Liver (tissue), 9 donors: ENCODE data around the gene MRPL49. TPM values are rescaled to one million over a fixed set of nuclear protein-coding genes. Genes with fewer than 3 reads are reported as not detected.

Experiments used
- DNase-seq: peaks from one replicate; pipeline ENCODE4 v3.0.0-alpha.2; 2017; ENCODE audit warnings: low spot score
- H3K27ac ChIP-seq, 2 donors: one replicate each; pipeline ENCODE4 v1.7.0; 2013; ENCODE audit warnings: inconsistent platforms in 2 of 2, low read length in 2 of 2, control low read depth in 1 of 2, low read depth in 1 of 2, mild to moderate bottlenecking in 1 of 2
- H3K27me3 ChIP-seq, 4 donors: one replicate each; pipeline versions ENCODE4 v1.6.1 to v1.7.0; 2013; ENCODE audit warnings: low read length in 3 of 4, inconsistent platforms in 1 of 4, mild to moderate bottlenecking in 1 of 4, moderate library complexity in 1 of 4; ENCODE audit not compliant: control insufficient read depth in 4 of 4, insufficient read depth in 4 of 4
- H3K36me3 ChIP-seq, 4 donors: one replicate each; pipeline versions ENCODE4 v1.6.1 to v1.7.0; 2013; ENCODE audit warnings: low read length in 3 of 4, mild to moderate bottlenecking in 3 of 4, low read depth in 1 of 4, moderate library complexity in 1 of 4; ENCODE audit not compliant: control insufficient read depth in 4 of 4, insufficient read depth in 3 of 4
- H3K4me1 ChIP-seq, 4 donors: one replicate each; pipeline versions ENCODE4 v1.6.1 to v1.7.0; 2013; ENCODE audit warnings: low read length in 3 of 4, mild to moderate bottlenecking in 3 of 4, moderate library complexity in 1 of 4; ENCODE audit not compliant: control insufficient read depth in 4 of 4, insufficient read depth in 4 of 4
- H3K4me3 ChIP-seq, 3 donors: one replicate each; pipeline versions ENCODE4 v1.6.1 to v1.7.0; 2013; ENCODE audit warnings: low read length in 3 of 3, control low read depth in 1 of 3, low read depth in 1 of 3, mild to moderate bottlenecking in 1 of 3
- H3K9ac ChIP-seq, 2 donors: one replicate each; pipeline ENCODE4 v1.7.0; 2013; ENCODE audit warnings: low read length in 2 of 2, mild to moderate bottlenecking in 2 of 2, moderate library complexity in 2 of 2, control low read depth in 1 of 2, low read depth in 1 of 2
- H3K9me3 ChIP-seq, 4 donors: one replicate each; pipeline versions ENCODE4 v1.6.1 to v1.7.0; 2013; ENCODE audit warnings: low read length in 3 of 4; ENCODE audit not compliant: control insufficient read depth in 4 of 4
- EGR1 ChIP-seq, 2 donors: IDR thresholded peaks; 2 replicates each; pipeline ENCODE4 v1.6.1; 2016 to 2018; ENCODE audit warnings: antibody characterized with exemption in 2 of 2, low read depth in 2 of 2
- FOXA1 ChIP-seq: IDR thresholded peaks from 2 replicates; pipeline ENCODE4 v1.6.1; 2016; ENCODE audit warnings: antibody characterized with exemption
- FOXA2 ChIP-seq: IDR thresholded peaks from 2 replicates; pipeline ENCODE4 v1.6.1; 2016; ENCODE audit warnings: antibody characterized with exemption
- GABPA ChIP-seq, 2 donors: IDR thresholded peaks in 1 of 2; conservative IDR thresholded peaks in 1 of 2; 2 replicates each; pipeline ENCODE4 v1.6.1; 2016; ENCODE audit warnings: antibody characterized with exemption in 2 of 2, mild to moderate bottlenecking in 1 of 2, moderate library complexity in 1 of 2
- HNF4A ChIP-seq, 2 donors: conservative IDR thresholded peaks; 2 replicates each; pipeline ENCODE4 v1.6.1; 2016; ENCODE audit warnings: antibody characterized with exemption in 2 of 2, mild to moderate bottlenecking in 2 of 2
- JUND ChIP-seq, 2 donors: IDR thresholded peaks; 2 replicates each; pipeline ENCODE4 v1.6.1; 2016; ENCODE audit warnings: antibody characterized with exemption in 2 of 2
- NR2F2 ChIP-seq: IDR thresholded peaks from 2 replicates; pipeline ENCODE4 v1.6.1; 2016; ENCODE audit warnings: antibody characterized with exemption
- RXRA ChIP-seq, 2 donors: IDR thresholded peaks; 2 replicates each; pipeline ENCODE4 v1.6.1; 2017 to 2018; ENCODE audit warnings: antibody characterized with exemption in 2 of 2, mild to moderate bottlenecking in 1 of 2
- SP1 ChIP-seq: IDR thresholded peaks from 2 replicates; pipeline ENCODE4 v1.6.1; 2018; ENCODE audit warnings: antibody characterized with exemption, mild to moderate bottlenecking
- TAF1 ChIP-seq: conservative IDR thresholded peaks from 2 replicates; pipeline ENCODE4 v1.6.1; 2016; ENCODE audit warnings: antibody characterized with exemption, mild to moderate bottlenecking
- YY1 ChIP-seq: IDR thresholded peaks from 2 replicates; pipeline ENCODE4 v1.6.1; 2016; ENCODE audit warnings: antibody characterized with exemption, mild to moderate bottlenecking
- WGBS: extraction: QIAGEN DNeasy Blood & Tissue Kit; methylation state at CpG from one replicate; pipeline ENCODE4 v1.1.7; 2013; 5-methylcytosine and 5-hydroxymethylcytosine counted together
- polyA plus RNA-seq, 2 donors: library from polyadenylated mRNA; stranded (reverse) in 1 of 2; unstranded in 1 of 2; fragments of 200-250 nt in 1 of 2; fragments of >200 nt in 1 of 2; fragmentation: Nextera tagmentation in 1 of 2; extraction: Ambion mirVana in 1 of 2; gene quantifications; one replicate each; pipeline versions ENCODE4 v1.2.1 to v1.2.3, GENCODE V29; 2013 to 2015
- total RNA-seq, 2 donors: library from RNA; depleted of rRNA; stranded (reverse); fragments of >200 nt; gene quantifications; one replicate each; pipeline ENCODE4 v1.2.3, GENCODE V29; 2014
- TF ChIP-seq, protein P1 (sequence below): IDR thresholded peaks from 2 replicates; pipeline ENCODE4 v1.6.1; 2016; ENCODE audit warnings: antibody characterized with exemption
- TF ChIP-seq, protein P2 (sequence below): fragments of 150-350 bp; IDR thresholded peaks from 2 replicates; pipeline ENCODE4 v1.5.1; 2017; ENCODE audit warnings: improper control_type of control experiment, low read depth, low read length; ENCODE audit not compliant: missing input control
- TF ChIP-seq, protein P3 (sequence below): IDR thresholded peaks from 2 replicates; pipeline ENCODE4 v1.6.1; 2016; ENCODE audit warnings: antibody characterized with exemption, mild to moderate bottlenecking
- TF ChIP-seq, protein P4 (sequence below): IDR thresholded peaks from 2 replicates; pipeline ENCODE4 v1.6.1; 2016; ENCODE audit warnings: antibody characterized with exemption
- donor health status: healthy.
- donor health status: healthy.
- donor health status: healthy.
- donor health status: healthy.
- donor health status: healthy.

MRPL49 gene
- total and polyA plus RNA-seq, 4 donors = 31.1 to 47.2 (median 35.4) TPM

DNA sequence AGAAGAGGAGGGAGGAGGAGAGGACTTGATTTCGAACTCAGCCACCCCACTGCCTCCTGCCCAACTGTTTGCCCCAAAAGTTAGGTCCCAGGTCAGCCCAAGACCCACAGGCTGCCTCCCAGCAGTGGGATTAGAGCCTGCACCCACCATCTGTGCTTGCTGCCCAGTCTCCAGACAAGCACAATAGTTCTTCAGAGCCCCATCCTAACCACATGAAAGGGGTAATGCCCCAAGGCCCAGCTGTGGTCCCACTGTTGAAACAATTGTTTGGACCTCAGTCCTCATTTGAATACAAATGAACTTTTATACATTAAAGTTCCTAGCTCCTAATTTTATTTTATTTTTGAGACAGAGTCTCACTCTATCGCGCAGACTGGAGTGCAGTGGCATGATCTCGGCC is 31.5 kb upstream of the MRPL49 start:
- no peaks in the 10 kb centered on the region for H3K9me3 ChIP-seq
- 98% methylated on average over 4 of the region's 4 CpGs for WGBS
- no peaks in the 10 kb centered on the region for H3K27me3 ChIP-seq
- H3K36me3 ChIP-seq = peaks cover 5 to 37% (median 12%) of the 10 kb centered on the region in 4 donors
- peaks cover 0 to 4% (median 2%) of the 10 kb centered on the region in 4 donors for H3K4me1 ChIP-seq
- DNase-seq = no peak
- H3K27ac ChIP-seq = no peak overlapping the region
- TF ChIP-seq FOXA1 (no peak), FOXA2 (no peak)
- no peak overlapping the region for H3K9ac ChIP-seq
- H3K4me3 ChIP-seq = no peak overlapping the region

DNA sequence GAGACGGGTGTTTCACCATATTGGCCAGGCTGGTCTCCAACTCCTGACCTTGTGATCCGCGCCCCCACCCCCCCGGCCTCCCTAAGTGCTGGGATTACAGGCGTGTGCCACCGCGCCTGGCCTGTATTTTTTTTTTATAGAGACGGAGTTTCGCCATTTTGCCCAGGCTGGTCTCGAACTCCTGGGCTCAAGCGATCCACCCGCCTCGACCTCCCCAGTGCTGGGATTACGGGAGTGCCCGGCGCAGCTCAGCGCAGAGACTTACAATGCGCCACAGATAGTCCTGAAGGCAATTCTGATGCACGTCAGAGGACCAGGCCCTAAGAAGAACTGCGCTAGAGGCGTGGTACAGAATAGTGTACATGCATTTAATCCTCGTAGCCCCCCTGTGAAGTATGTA is 26.7 kb upstream of the MRPL49 start:
- peaks cover 2 to 15% (median 12%) of the 10 kb centered on the region in 4 donors for H3K4me1 ChIP-seq
- no peak overlapping the region for H3K9ac ChIP-seq
- H3K27ac ChIP-seq = no peak overlapping the region
- no peak for DNase-seq
- WGBS = 79% methylated on average over 22 of the region's 22 CpGs
- H3K36me3 ChIP-seq = peaks cover 0 to 6% (median 0%) of the 10 kb centered on the region in 4 donors
- H3K9me3 ChIP-seq = no peaks in the 10 kb centered on the region
- TF ChIP-seq TAF1 (no peak), EGR1 (IDR thresholded peaks at IDR 0.05; ENCODE audit: low read depth in 2 of 2) (no peak), GABPA (IDR thresholded peaks at IDR 0.05 in 1 of 2, conservative IDR thresholded peaks at IDR 0.05 in 1 of 2) (no peak), YY1 (no peak), FOXA1 (no peak), HNF4A (conservative IDR thresholded peaks at IDR 0.05) (no peak), SP1 (no peak), JUND (IDR thresholded peaks at IDR 0.05) (no peak), NR2F2 (no peak), RXRA (IDR thresholded peaks at IDR 0.05) (no peak), FOXA2 (no peak)
- TF ChIP-seq, protein P1, sequence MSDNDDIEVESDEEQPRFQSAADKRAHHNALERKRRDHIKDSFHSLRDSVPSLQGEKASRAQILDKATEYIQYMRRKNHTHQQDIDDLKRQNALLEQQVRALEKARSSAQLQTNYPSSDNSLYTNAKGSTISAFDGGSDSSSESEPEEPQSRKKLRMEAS = no peak
- TF ChIP-seq, protein P2, sequence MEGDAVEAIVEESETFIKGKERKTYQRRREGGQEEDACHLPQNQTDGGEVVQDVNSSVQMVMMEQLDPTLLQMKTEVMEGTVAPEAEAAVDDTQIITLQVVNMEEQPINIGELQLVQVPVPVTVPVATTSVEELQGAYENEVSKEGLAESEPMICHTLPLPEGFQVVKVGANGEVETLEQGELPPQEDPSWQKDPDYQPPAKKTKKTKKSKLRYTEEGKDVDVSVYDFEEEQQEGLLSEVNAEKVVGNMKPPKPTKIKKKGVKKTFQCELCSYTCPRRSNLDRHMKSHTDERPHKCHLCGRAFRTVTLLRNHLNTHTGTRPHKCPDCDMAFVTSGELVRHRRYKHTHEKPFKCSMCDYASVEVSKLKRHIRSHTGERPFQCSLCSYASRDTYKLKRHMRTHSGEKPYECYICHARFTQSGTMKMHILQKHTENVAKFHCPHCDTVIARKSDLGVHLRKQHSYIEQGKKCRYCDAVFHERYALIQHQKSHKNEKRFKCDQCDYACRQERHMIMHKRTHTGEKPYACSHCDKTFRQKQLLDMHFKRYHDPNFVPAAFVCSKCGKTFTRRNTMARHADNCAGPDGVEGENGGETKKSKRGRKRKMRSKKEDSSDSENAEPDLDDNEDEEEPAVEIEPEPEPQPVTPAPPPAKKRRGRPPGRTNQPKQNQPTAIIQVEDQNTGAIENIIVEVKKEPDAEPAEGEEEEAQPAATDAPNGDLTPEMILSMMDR = no peak
- TF ChIP-seq, protein P3, sequence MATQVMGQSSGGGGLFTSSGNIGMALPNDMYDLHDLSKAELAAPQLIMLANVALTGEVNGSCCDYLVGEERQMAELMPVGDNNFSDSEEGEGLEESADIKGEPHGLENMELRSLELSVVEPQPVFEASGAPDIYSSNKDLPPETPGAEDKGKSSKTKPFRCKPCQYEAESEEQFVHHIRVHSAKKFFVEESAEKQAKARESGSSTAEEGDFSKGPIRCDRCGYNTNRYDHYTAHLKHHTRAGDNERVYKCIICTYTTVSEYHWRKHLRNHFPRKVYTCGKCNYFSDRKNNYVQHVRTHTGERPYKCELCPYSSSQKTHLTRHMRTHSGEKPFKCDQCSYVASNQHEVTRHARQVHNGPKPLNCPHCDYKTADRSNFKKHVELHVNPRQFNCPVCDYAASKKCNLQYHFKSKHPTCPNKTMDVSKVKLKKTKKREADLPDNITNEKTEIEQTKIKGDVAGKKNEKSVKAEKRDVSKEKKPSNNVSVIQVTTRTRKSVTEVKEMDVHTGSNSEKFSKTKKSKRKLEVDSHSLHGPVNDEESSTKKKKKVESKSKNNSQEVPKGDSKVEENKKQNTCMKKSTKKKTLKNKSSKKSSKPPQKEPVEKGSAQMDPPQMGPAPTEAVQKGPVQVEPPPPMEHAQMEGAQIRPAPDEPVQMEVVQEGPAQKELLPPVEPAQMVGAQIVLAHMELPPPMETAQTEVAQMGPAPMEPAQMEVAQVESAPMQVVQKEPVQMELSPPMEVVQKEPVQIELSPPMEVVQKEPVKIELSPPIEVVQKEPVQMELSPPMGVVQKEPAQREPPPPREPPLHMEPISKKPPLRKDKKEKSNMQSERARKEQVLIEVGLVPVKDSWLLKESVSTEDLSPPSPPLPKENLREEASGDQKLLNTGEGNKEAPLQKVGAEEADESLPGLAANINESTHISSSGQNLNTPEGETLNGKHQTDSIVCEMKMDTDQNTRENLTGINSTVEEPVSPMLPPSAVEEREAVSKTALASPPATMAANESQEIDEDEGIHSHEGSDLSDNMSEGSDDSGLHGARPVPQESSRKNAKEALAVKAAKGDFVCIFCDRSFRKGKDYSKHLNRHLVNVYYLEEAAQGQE = no peak
- TF ChIP-seq, protein P4, sequence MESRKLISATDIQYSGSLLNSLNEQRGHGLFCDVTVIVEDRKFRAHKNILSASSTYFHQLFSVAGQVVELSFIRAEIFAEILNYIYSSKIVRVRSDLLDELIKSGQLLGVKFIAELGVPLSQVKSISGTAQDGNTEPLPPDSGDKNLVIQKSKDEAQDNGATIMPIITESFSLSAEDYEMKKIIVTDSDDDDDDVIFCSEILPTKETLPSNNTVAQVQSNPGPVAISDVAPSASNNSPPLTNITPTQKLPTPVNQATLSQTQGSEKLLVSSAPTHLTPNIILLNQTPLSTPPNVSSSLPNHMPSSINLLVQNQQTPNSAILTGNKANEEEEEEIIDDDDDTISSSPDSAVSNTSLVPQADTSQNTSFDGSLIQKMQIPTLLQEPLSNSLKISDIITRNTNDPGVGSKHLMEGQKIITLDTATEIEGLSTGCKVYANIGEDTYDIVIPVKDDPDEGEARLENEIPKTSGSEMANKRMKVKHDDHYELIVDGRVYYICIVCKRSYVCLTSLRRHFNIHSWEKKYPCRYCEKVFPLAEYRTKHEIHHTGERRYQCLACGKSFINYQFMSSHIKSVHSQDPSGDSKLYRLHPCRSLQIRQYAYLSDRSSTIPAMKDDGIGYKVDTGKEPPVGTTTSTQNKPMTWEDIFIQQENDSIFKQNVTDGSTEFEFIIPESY = no peak
- no peaks in the 10 kb centered on the region for H3K27me3 ChIP-seq
- H3K4me3 ChIP-seq = no peak overlapping the region
